Measurements from ENCODE around the gene SRCIN1.
A peak's percentile ranks its signal among the peaks of the same experiment; 100 is the strongest.

SRCIN1 gene

DNA sequence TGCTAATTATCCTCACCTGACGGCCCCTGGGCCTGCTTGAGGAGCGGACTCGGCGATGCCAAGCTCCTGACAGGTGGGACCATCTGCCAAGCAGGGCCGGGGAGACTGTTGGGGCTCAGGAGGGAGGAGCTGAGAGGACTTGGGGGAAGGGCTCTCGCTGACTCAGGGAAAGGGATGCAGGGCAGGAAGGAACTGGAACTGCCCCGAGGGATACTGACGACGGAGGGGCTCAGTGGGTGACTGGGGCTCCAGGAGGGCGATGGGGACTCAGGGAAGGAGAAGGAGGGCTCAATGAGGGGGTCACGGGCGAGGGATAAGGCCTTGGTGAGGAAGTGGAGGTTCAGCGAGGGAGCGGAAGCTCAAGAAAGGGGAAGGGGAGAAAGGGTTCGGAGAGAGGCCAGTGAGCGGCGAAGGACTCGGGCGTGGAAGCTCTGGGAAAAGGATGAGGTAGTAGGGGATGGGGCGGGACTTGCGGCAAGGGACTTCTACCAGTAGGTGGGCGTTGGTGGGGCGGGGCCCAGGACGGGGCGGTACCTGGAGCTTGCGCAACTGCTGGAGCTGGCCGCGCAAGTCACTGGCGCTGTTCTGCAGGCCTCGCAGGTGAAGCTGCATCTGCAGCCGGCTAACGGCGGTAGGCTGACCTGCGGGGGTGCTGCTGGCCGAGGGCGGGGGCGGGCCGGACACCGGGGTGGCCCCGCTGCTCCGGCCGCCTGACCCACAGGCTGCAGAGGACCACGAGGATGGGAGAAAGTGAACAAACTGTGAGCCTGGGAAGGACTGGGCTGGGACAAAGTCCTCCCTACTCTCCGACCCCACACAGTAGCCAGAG lies 46.5 kb downstream of the SRCIN1 start:
- ATAC-seq: no peak
- no peak for TF ChIP-seq BACH2 (CRISPR knock-in tag; IDR thresholded peaks at IDR 0.05; ENCODE audit: borderline replicate concordance)
- TF ChIP-seq ARNTL (CRISPR knock-in tag; IDR thresholded peaks at IDR 0.05; ENCODE audit: borderline replicate concordance, low read depth): no peak
- TF ChIP-seq ZC3H10 (CRISPR knock-in tag; IDR thresholded peaks at IDR 0.05): no peak
- TF ChIP-seq ZFP30 (CRISPR knock-in tag; IDR thresholded peaks at IDR 0.05): no peak
- TF ChIP-seq OSR1 (CRISPR knock-in tag; IDR thresholded peaks at IDR 0.05): no peak
- TF ChIP-seq ISL1 (CRISPR knock-in tag; IDR thresholded peaks at IDR 0.05): no peak
- no peak for TF ChIP-seq ZFP3 (CRISPR knock-in tag; IDR thresholded peaks at IDR 0.05)
- TF ChIP-seq CSDC2 (CRISPR knock-in tag; IDR thresholded peaks at IDR 0.05): no peak
- TF ChIP-seq ESRRG (CRISPR knock-in tag; IDR thresholded peaks at IDR 0.05): no peak
- TF ChIP-seq RARB (CRISPR knock-in tag; IDR thresholded peaks at IDR 0.05): no peak
- no peak for TF ChIP-seq SNAI2 (CRISPR knock-in tag; IDR thresholded peaks at IDR 0.05)
- TF ChIP-seq POU6F1 (CRISPR knock-in tag; IDR thresholded peaks at IDR 0.05; ENCODE audit: borderline replicate concordance, low read depth): no peak
- no peak for TF ChIP-seq GLIS3 (CRISPR knock-in tag; IDR thresholded peaks at IDR 0.05)

DNA sequence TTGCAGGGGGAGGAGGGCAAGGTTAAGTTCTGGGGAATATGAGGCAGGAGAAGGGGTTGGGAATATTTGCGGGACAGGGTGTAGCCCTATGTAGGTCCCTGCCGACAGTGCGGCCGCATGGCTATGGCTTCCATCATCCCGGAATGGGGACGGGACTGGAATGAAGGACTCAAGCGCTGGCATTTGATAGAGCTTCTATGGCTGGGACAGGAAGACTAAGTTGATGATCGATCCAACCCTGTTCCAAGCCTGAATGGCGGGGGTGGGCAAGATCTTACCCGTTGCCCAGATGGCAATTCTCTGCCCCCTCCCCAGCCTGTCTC lies 47.1 kb downstream of the SRCIN1 start:
- no peak for TF ChIP-seq SNAI2 (CRISPR knock-in tag; IDR thresholded peaks at IDR 0.05)
- no peak for TF ChIP-seq TOX (CRISPR knock-in tag; IDR thresholded peaks at IDR 0.05; ENCODE audit: borderline replicate concordance)
- TF ChIP-seq TCF4 (CRISPR knock-in tag; IDR thresholded peaks at IDR 0.05; ENCODE audit: borderline replicate concordance): no peak
- TF ChIP-seq OSR1 (CRISPR knock-in tag; IDR thresholded peaks at IDR 0.05): no peak
- no peak for TF ChIP-seq PPARA (CRISPR knock-in tag; IDR thresholded peaks at IDR 0.05; ENCODE audit: borderline replicate concordance)
- no peak for TF ChIP-seq TSHZ2 (CRISPR knock-in tag; IDR thresholded peaks at IDR 0.05)
- TF ChIP-seq ZNF565 (CRISPR knock-in tag; conservative IDR thresholded peaks at IDR 0.05; ENCODE audit: low read depth): no peak
- TF ChIP-seq ZFP3 (CRISPR knock-in tag; IDR thresholded peaks at IDR 0.05): no peak
- TF ChIP-seq CSRNP3 (CRISPR knock-in tag; IDR thresholded peaks at IDR 0.05): no peak
- no peak for TF ChIP-seq ZNF70 (CRISPR knock-in tag; IDR thresholded peaks at IDR 0.05)
- no peak; the same call in 2 of the 3 replicates for ATAC-seq

DNA sequence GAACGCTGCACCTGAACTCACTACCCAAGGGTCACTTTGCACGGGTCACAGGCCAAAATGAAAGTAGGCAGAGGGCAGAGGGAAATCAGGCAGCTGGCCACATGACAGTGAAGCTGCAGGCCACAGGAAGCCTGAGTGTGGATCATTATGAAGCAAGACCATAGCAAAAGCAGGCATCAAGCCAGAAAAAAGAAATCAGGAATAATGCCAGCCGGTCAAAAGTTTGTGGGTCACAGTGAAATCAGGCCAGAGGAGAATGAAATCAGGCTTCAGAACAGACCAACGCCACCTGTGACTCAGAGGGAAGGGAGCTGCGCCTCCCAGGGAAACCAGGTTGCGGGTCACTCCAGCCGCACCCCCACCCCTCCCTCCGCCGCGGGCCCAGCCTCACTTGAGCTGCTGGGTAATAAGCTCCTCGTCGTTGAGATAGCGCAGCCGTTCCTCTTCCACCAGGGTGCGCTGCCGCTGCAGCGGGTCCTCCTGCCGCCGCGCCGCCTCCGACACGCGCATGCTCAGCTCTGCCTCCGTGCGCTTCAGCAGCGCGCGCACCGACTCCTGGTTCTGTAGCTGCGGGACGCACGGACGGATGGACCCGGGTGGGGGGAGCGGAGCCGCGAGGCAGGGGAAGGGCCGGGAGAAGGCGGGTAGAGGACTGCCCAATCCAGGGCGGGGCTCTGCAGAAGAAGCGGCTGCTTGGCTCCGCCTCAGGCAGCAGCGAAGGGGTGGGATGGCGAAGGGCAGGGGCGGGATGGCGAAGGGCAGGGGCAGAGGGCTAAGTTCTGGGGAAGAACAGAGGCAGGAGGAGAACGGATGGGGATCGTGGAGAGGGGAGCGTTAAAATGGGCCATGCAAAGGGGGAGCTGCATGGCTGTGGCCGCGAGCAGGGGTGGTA lies 47.7 kb downstream of the SRCIN1 start:
- peak; percentile 94 for ATAC-seq
- TF ChIP-seq RARB (CRISPR knock-in tag; IDR thresholded peaks at IDR 0.05) (no peak), ZNF8 (CRISPR knock-in tag; IDR thresholded peaks at IDR 0.05) (no peak), GLIS3 (CRISPR knock-in tag; IDR thresholded peaks at IDR 0.05) (no peak), ZC3H10 (CRISPR knock-in tag; IDR thresholded peaks at IDR 0.05) (no peak), CSRNP3 (CRISPR knock-in tag; IDR thresholded peaks at IDR 0.05) (no peak), PATZ1 (CRISPR knock-in tag; IDR thresholded peaks at IDR 0.05; ENCODE audit: borderline replicate concordance) (no peak), SNAI2 (CRISPR knock-in tag; IDR thresholded peaks at IDR 0.05) (no peak), ZNF70 (CRISPR knock-in tag; IDR thresholded peaks at IDR 0.05) (no peak), ZFP3 (CRISPR knock-in tag; IDR thresholded peaks at IDR 0.05) (no peak), BACH2 (CRISPR knock-in tag; IDR thresholded peaks at IDR 0.05; ENCODE audit: borderline replicate concordance) (no peak), TCF4 (CRISPR knock-in tag; IDR thresholded peaks at IDR 0.05; ENCODE audit: borderline replicate concordance) (no peak), TSHZ2 (CRISPR knock-in tag; IDR thresholded peaks at IDR 0.05) (no peak)

All from SK-N-SH treated with all-trans-retinoic acid at 6 μM for 48 hours (cell line).